Endothelial cell of umbilical vein (primary cell): Measurements from ENCODE around the gene LMF2. TPM values are rescaled to one million over a fixed set of nuclear protein-coding genes. Genes with fewer than 3 reads are reported as not detected.

ENCODE experiments used
- BruUV-seq: library from RNA; stranded (reverse); fragments of 400-500 nt; replicated peaks from 2 replicates; lab custom pipeline; 2021; lab: Mats Ljungman, UMichigan
- CTCF ChIA-PET: fragments of 300-600, 350-600 bp; sonication (Branson Sonifier 250); formaldehyde crosslinking; loops from one replicate; lab custom pipeline; 2021; ENCODE audit warnings: antibody characterized with exemption, inconsistent platforms; lab: Charles Lee
- POLR2A ChIA-PET: fragments of 300-600, 350-600 bp; sonication (Branson Sonifier 250); formaldehyde crosslinking; loops from one replicate; lab custom pipeline; 2021; ENCODE audit warnings: antibody characterized with exemption, inconsistent platforms; lab: Charles Lee
- DNase-seq: peaks from one replicate; pipeline ENCODE4 v3.0.0-alpha.2; 2011; ENCODE audit warnings: low read depth, low spot score
- FAIRE-seq: peaks from 2 replicates; lab custom pipeline; 2011; peaks lifted over from hg19 to GRCh38; lab: Jason Lieb, UNC
- H2AFZ ChIP-seq: 2 replicates; pipeline ENCODE4 v1.6.0; 2012; ENCODE audit warnings: low read depth, low read length, control low read depth, inconsistent platforms
- H3K27ac ChIP-seq: 2 replicates; pipeline ENCODE4 v1.5.1; 2011; ENCODE audit warnings: low read depth, mild to moderate bottlenecking, control low read depth, low read length, moderate library complexity; ENCODE audit not compliant: insufficient read depth
- H3K27me3 ChIP-seq, 2 experiments: 2 replicates each; pipeline versions ENCODE4 v1.6.0 to v1.6.1; 2011; ENCODE audit warnings: low read length in 2 of 2, mixed read lengths in 1 of 2; ENCODE audit not compliant: control insufficient read depth in 2 of 2, insufficient read depth in 2 of 2
- H3K36me3 ChIP-seq, 2 experiments: 2 replicates in 1 of 2; 3 replicates in 1 of 2; pipeline ENCODE4 v1.5.1; 2011; ENCODE audit warnings: low read length in 2 of 2, mild to moderate bottlenecking in 1 of 2, moderate library complexity in 1 of 2; ENCODE audit not compliant: control insufficient read depth in 2 of 2, insufficient read depth in 2 of 2; ENCODE audit errors: extremely low read depth in 1 of 2
- H3K4me1 ChIP-seq: 3 replicates; pipeline ENCODE4 v1.5.1; 2011; ENCODE audit warnings: mild to moderate bottlenecking, low read length; ENCODE audit not compliant: control insufficient read depth, insufficient read depth; ENCODE audit errors: extremely low read depth
- H3K4me2 ChIP-seq: 2 replicates; pipeline ENCODE4 v1.6.1; 2011; ENCODE audit warnings: low read length, control low read depth, mixed read lengths; ENCODE audit not compliant: insufficient read depth
- H3K4me3 ChIP-seq, 3 experiments: fragments of 200-600 bp in 1 of 3; sonication (generic), shearing (Covaris generic) in 1 of 3; replicated peaks in 1 of 3; 2 replicates each; pipeline ENCODE4 v1.5.1; 2011 to 2016; ENCODE audit warnings: control low read depth in 3 of 3, low read length in 3 of 3, mild to moderate bottlenecking in 2 of 3, inconsistent platforms in 1 of 3, low read depth in 1 of 3, moderate library complexity in 1 of 3; ENCODE audit not compliant: insufficient read depth in 1 of 3
- H3K79me2 ChIP-seq: 2 replicates; pipeline ENCODE4 v1.6.0; 2012; ENCODE audit warnings: low read length, inconsistent platforms; ENCODE audit not compliant: control insufficient read depth, insufficient read depth
- H3K9ac ChIP-seq: replicated peaks from 2 replicates; pipeline ENCODE3; 2011; ENCODE audit warnings: low read length, control low read depth; ENCODE audit not compliant: insufficient read depth; ENCODE audit errors: extremely low read depth
- H3K9me1 ChIP-seq: replicated peaks from 3 replicates; pipeline ENCODE4 v1.6.0; 2011; ENCODE audit warnings: mild to moderate bottlenecking, low read length; ENCODE audit not compliant: control insufficient read depth, insufficient read depth; ENCODE audit errors: extremely low read depth
- H3K9me3 ChIP-seq: replicated peaks from 2 replicates; pipeline ENCODE4 v1.5.1; 2012; ENCODE audit warnings: low read length, inconsistent platforms; ENCODE audit not compliant: control insufficient read depth, insufficient read depth
- H4K20me1 ChIP-seq: replicated peaks from 2 replicates; pipeline ENCODE3; 2011; ENCODE audit warnings: mild to moderate bottlenecking, low read length; ENCODE audit not compliant: control insufficient read depth, insufficient read depth; ENCODE audit errors: extremely low read depth
- EZH2 ChIP-seq: IDR thresholded peaks from 2 replicates; pipeline ENCODE4 v1.6.1; 2012; ENCODE audit warnings: borderline replicate concordance, low read depth, mild to moderate bottlenecking, moderate library complexity, low read length, inconsistent platforms; ENCODE audit not compliant: severe bottlenecking
- FOS ChIP-seq: IDR thresholded peaks from 2 replicates; pipeline ENCODE4 v1.6.1; 2011; ENCODE audit warnings: mild to moderate bottlenecking, low read length, moderate library complexity, borderline replicate concordance; ENCODE audit not compliant: insufficient read depth
- GATA2 ChIP-seq: IDR thresholded peaks from 2 replicates; pipeline ENCODE4 v1.7.0; 2011; ENCODE audit warnings: low read depth, mild to moderate bottlenecking, moderate library complexity, mixed read lengths, low read length; ENCODE audit not compliant: insufficient read length, insufficient read depth
- MYC ChIP-seq: IDR thresholded peaks from one replicate; pipeline ENCODE4 v1.6.1; 2011; ENCODE audit warnings: mild to moderate bottlenecking, low read depth, low read length
- dilution Hi-C: fragments of 300-500 bp; cut with MboI; formaldehyde crosslinking; loops from one replicate; pipeline ENCODE4 v1.15.0; 2019; ENCODE audit warnings: low sequenced_read_pairs; ENCODE audit not compliant: extremely low pct_ligation_motif_present
- intact Hi-C: fragments of 100-400 bp; cut with micrococcal nuclease; formaldehyde crosslinking; loops from one replicate; pipeline ENCODE4 v1.10.0; 2022
- polyA plus RNA-seq, 4 experiments: library from polyadenylated mRNA; depleted of rRNA in 3 of 4; stranded (reverse) in 3 of 4; unstranded in 1 of 4; fragments of >200 nt; gene quantifications; 2 replicates each; pipeline versions ENCODE4 v1.2.1 to v1.2.3, GENCODE V29; 2011 to 2012; ENCODE audit warnings: missing spikeins in 1 of 4
- total RNA-seq: library from RNA; stranded (reverse); gene quantifications from 2 replicates; pipeline ENCODE4 v1.2.3, GENCODE V29; 2021
- TF ChIP-seq, protein P1 (sequence below): IDR thresholded peaks from 2 replicates; pipeline ENCODE4 v1.6.1; 2011; ENCODE audit not compliant: insufficient read depth, insufficient read length
- TF ChIP-seq, protein P2 (sequence below), 2 donors: IDR thresholded peaks; 1 replicate in 1 of 2; 2 replicates in 1 of 2; pipeline ENCODE4 v1.5.1; 2011; ENCODE audit warnings: low read length in 2 of 2, mild to moderate bottlenecking in 2 of 2, moderate library complexity in 2 of 2, control low read depth in 1 of 2, inconsistent platforms in 1 of 2, low read depth in 1 of 2; ENCODE audit not compliant: insufficient read depth in 1 of 2; ENCODE audit errors: extremely low read depth in 1 of 2

LMF2 gene
- total and polyA plus RNA-seq, 2 donors (not counting 3 experiments of a cell fraction or from before 2014, with no cell fraction given), result 89.7 to 112 TPM

- Histone ChIP-seq H4K20me1 (no peaks in the 10 kb centered on the region), H3K79me2 (no peaks in the 10 kb centered on the region), H3K9me3 (no peaks in the 10 kb centered on the region), H3K27ac (no peak overlapping the region), H3K4me3 (no peak overlapping the region), H3K9me1 (no peaks in the 10 kb centered on the region), H3K27me3 (peaks cover 27 to 40% of the 10 kb centered on the region in 2 experiments), H3K4me2 (no peak overlapping the region), H3K36me3 (no peaks in the 10 kb centered on the region), H3K9ac (no peak overlapping the region), H2AFZ (no peak overlapping the region), H3K4me1 (no peaks in the 10 kb centered on the region)
- POLR2A ChIA-PET, result no interaction called here
- DNase-seq (no peak), FAIRE-seq (no peak)
- dilution Hi-C loops, result no loop called here
- CTCF ChIA-PET, result interaction anchor here (0.8 to 2.3 kb wide), 7 partner anchors 14 to 74 kb away, joined by 3 to 9 read pairs (median 5); partner anchors contain the start of genes SCO2 and SYCE3
- TF ChIP-seq EZH2 (peak; percentile 85), GATA2 (no peak)
- intact Hi-C loops, result no loop called here
- BruUV-seq, result no TSS peak
Measured at GRCh38 chr22:50546326-50547262, 39.1 kb upstream of the LMF2 start.

GRCh38 chr22:50545522-50546325 is 38.2 kb upstream of the LMF2 start, which contains the start of gene KLHDC7B:
TSS of gene KLHDC7B (plus strand) at chr22:50545899. CDS start at chr22:50546244, 345 bp downstream.
- H3K9ac ChIP-seq, result no peak within 1 kb of the TSS
- H3K9me1 ChIP-seq, result no peaks in the 10 kb centered on the region
- FAIRE-seq (no peak), DNase-seq (no peak)
- peaks cover 27 to 40% of the 10 kb centered on the region in 2 experiments for H3K27me3 ChIP-seq
- H3K9me3 ChIP-seq, result no peaks in the 10 kb centered on the region
- ChIA-PET POLR2A (no interaction called here), CTCF (interaction anchor here (0.5 to 2.3 kb wide), 3 partner anchors 17 to 20 kb away, joined by 3 to 9 read pairs (median 7); partner anchors contain the start of genes SCO2 and SYCE3)
- H4K20me1 ChIP-seq, result no peaks in the 10 kb centered on the region
- no peak within 1 kb of the TSS for H2AFZ ChIP-seq
- intact Hi-C loops, result loop anchor here (2.0 kb wide), 1 partner anchor 15 kb away; no protein-coding TSS in a partner anchor
- H3K27ac ChIP-seq, result no peak within 1 kb of the TSS
- H3K4me1 ChIP-seq, result no peaks in the 10 kb centered on the region
- no peak within 1 kb of the TSS for H3K4me3 ChIP-seq
- H3K79me2 ChIP-seq, result no peaks in the 10 kb centered on the region
- no peak for TF ChIP-seq EZH2
- TF ChIP-seq, protein P1, sequence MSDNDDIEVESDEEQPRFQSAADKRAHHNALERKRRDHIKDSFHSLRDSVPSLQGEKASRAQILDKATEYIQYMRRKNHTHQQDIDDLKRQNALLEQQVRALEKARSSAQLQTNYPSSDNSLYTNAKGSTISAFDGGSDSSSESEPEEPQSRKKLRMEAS, result no peak
- no peak for TF ChIP-seq GATA2
- no peak for TF ChIP-seq MYC
- no peak for TF ChIP-seq FOS
- TF ChIP-seq, protein P2, sequence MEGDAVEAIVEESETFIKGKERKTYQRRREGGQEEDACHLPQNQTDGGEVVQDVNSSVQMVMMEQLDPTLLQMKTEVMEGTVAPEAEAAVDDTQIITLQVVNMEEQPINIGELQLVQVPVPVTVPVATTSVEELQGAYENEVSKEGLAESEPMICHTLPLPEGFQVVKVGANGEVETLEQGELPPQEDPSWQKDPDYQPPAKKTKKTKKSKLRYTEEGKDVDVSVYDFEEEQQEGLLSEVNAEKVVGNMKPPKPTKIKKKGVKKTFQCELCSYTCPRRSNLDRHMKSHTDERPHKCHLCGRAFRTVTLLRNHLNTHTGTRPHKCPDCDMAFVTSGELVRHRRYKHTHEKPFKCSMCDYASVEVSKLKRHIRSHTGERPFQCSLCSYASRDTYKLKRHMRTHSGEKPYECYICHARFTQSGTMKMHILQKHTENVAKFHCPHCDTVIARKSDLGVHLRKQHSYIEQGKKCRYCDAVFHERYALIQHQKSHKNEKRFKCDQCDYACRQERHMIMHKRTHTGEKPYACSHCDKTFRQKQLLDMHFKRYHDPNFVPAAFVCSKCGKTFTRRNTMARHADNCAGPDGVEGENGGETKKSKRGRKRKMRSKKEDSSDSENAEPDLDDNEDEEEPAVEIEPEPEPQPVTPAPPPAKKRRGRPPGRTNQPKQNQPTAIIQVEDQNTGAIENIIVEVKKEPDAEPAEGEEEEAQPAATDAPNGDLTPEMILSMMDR (IDR thresholded peaks at IDR 0.05; ENCODE audit: extremely low read depth in 1 of 2, insufficient read depth in 1 of 2, low read depth in 1 of 2, low read length in 2 of 2), result no peak
- no TSS peak for BruUV-seq
- no peaks in the 10 kb centered on the region for H3K36me3 ChIP-seq
- dilution Hi-C loops, result no loop called here
- H3K4me2 ChIP-seq, result no peak within 1 kb of the TSS
